Measurements from ENCODE around the gene HPSE2. TPM values are rescaled to one million over a fixed set of nuclear protein-coding genes. Genes with fewer than 3 reads are reported as not detected.

HPSE2 gene
- polyA plus RNA-seq, 2 of the 4 experiments (the other 2 are of a cell fraction) = not detected

DNA sequence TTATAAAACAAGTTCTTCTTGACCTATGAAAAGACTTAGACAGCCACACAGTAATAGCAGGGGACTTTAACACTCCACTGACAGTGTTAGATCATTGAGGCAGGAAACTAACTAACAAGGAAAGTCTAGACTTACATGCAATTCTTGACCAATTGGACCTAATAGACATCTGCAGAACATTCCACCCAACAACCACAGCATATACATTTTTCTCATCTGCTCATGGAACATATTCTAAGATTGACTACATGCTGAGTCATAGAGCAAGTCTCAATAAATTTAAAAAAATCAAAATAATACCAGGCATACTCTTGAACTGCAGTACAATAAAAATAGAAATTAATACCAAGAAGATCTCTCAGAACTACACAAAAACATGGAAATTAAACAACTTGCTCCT lies 569.4 kb downstream of the HPSE2 start:
- Histone ChIP-seq H3K4me1 (no peaks in the 10 kb centered on the region), H3K4me2 (no peak overlapping the region), H3K27ac (no peak overlapping the region), H3K9me3 (peaks cover 14% of the 10 kb centered on the region), H3K4me3 (no peak overlapping the region)
- TF ChIP-seq, protein P1, sequence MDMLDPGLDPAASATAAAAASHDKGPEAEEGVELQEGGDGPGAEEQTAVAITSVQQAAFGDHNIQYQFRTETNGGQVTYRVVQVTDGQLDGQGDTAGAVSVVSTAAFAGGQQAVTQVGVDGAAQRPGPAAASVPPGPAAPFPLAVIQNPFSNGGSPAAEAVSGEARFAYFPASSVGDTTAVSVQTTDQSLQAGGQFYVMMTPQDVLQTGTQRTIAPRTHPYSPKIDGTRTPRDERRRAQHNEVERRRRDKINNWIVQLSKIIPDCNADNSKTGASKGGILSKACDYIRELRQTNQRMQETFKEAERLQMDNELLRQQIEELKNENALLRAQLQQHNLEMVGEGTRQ (IDR thresholded peaks at IDR 0.05) = no peak
- TF ChIP-seq FOSB (CRISPR knock-in tag; IDR thresholded peaks at IDR 0.05) (no peak), HOXB13 (CRISPR knock-in tag; IDR thresholded peaks at IDR 0.05; ENCODE audit: low read depth) (no peak)
- TF ChIP-seq, protein P2, sequence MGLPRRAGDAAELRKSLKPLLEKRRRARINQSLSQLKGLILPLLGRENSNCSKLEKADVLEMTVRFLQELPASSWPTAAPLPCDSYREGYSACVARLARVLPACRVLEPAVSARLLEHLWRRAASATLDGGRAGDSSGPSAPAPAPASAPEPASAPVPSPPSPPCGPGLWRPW (IDR thresholded peaks at IDR 0.05) = no peak
- DNase-seq (ENCODE audit: low read depth in 1 of 2, low spot score in 1 of 2) (no peak), ATAC-seq (no peak), FAIRE-seq (no peak)
- POLR2A ChIA-PET = no interaction called here
- CTCF ChIA-PET = interaction anchor here (1.2 kb wide), 1 partner anchor 157 kb away, joined by 3 read pairs; no protein-coding TSS in a partner anchor

DNA sequence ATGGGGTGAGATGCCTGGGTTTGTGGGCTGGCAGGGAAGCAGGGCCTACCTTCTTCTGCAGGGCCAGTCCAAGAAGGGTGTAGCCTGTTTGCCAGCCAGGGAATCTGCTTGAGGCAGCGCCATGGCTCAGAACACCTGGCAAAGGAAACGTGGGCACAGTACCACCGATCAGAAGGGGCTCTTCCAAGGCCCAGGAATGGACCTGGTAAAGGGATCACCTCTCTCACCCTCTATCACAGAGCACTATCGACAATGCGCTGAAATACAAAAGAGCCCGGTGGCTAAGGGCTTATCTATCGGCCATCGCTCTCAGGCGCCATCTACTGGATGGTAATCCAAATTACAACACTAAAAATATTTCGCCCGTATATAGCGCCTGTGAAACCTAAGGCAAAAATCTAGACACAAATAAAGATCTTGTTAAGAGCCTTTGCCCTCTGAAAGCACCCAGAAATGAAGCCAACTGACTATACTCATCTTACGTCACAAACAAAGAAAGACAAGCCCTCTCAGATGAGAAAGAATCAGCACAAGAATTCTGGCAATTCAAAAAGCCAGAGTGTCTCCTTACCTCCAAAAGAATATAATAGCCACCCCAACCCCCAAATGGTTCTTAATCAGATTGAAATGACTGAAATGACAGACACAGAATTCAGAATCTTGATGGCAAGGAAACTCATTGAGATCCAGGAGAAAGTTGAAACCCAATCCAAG lies 571.2 kb downstream of the HPSE2 start:
- 32% methylated on average over 13 of the region's 13 CpGs for WGBS (ENCODE audit: missing lambda C conversion rate)
- CTCF ChIA-PET = interaction anchor here (0.9 to 1.1 kb wide), 2 partner anchors 197 to 241 kb away, joined by 4 to 5 read pairs; no protein-coding TSS in a partner anchor
- Histone ChIP-seq H3K4me1 (no peaks in the 10 kb centered on the region), H3K27ac (no peak overlapping the region), H3K4me2 (no peak overlapping the region), H3K9me3 (peaks cover 14% of the 10 kb centered on the region), H3K4me3 (no peak overlapping the region)
- TF ChIP-seq RAD21 (conservative IDR thresholded peaks at IDR 0.05 in 1 of 2, IDR thresholded peaks at IDR 0.05 in 1 of 2) (peak; percentile 21 to 53; a peak in 2 of 5 replicates), MAZ (IDR thresholded peaks at IDR 0.05; ENCODE audit: borderline replicate concordance, low read depth, low read length) (no peak), GATA3 (IDR thresholded peaks at IDR 0.05; ENCODE audit: borderline replicate concordance) (peak; percentile 25; the same call in 1 of the 2 replicates), BHLHE40 (IDR thresholded peaks at IDR 0.05; ENCODE audit: low read depth, low read length) (no peak), CBX8 (IDR thresholded peaks at IDR 0.05) (no peak), RNF2 (IDR thresholded peaks at IDR 0.05; ENCODE audit: borderline replicate concordance, low read depth) (no peak), HEYL (CRISPR knock-in tag; IDR thresholded peaks at IDR 0.05) (no peak), SMC3 (IDR thresholded peaks at IDR 0.05) (peak; percentile 34)
- TF ChIP-seq, protein P3, sequence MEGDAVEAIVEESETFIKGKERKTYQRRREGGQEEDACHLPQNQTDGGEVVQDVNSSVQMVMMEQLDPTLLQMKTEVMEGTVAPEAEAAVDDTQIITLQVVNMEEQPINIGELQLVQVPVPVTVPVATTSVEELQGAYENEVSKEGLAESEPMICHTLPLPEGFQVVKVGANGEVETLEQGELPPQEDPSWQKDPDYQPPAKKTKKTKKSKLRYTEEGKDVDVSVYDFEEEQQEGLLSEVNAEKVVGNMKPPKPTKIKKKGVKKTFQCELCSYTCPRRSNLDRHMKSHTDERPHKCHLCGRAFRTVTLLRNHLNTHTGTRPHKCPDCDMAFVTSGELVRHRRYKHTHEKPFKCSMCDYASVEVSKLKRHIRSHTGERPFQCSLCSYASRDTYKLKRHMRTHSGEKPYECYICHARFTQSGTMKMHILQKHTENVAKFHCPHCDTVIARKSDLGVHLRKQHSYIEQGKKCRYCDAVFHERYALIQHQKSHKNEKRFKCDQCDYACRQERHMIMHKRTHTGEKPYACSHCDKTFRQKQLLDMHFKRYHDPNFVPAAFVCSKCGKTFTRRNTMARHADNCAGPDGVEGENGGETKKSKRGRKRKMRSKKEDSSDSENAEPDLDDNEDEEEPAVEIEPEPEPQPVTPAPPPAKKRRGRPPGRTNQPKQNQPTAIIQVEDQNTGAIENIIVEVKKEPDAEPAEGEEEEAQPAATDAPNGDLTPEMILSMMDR (IDR thresholded peaks at IDR 0.05) = peak; percentile 38; the same call in 2 of the 3 replicates
- ATAC-seq (peak in 1 of 2 experiments; percentile 73; a peak in 3 of 6 replicates), DNase-seq (ENCODE audit: low read depth in 1 of 2, low spot score in 1 of 2) (peak; percentile 12 to 39), FAIRE-seq (no peak)
- POLR2A ChIA-PET = no interaction called here

DNA sequence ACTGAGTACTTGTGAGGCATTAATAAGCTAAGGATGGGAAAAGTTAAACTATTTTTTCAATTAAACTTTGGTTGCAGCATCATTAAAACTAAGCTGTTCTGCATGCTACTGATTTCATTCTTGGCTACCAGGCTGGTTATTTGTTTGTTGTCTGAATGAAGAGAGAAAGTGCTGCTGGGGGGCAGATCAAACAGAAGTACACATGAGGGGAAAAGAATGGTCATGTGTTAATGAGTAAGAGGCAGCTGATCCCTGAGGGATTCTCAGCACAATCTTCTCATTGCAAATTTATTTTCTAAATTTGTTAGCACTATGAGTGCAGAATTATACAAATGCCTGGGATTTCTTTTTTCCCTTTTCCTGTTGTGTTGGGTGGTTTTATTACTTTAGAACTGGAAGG lies 575.7 kb downstream of the HPSE2 start:
- Histone ChIP-seq H3K27ac (no peak overlapping the region), H3K4me1 (no peaks in the 10 kb centered on the region), H3K4me2 (no peak overlapping the region), H3K4me3 (no peak overlapping the region), H3K9me3 (peaks cover 7% of the 10 kb centered on the region)
- POLR2A ChIA-PET = no interaction called here
- DNase-seq (ENCODE audit: low read depth in 1 of 2, low spot score in 1 of 2) (no peak), ATAC-seq (no peak), FAIRE-seq (no peak)
- TF ChIP-seq HOXA7 (CRISPR knock-in tag; IDR thresholded peaks at IDR 0.05) = no peak
- TF ChIP-seq KDM1A (IDR thresholded peaks at IDR 0.05; ENCODE audit: low read depth) = no peak
- TF ChIP-seq CHD2 (IDR thresholded peaks at IDR 0.05; ENCODE audit: low read length, partially characterized antibody) = no peak
- TF ChIP-seq, protein P2 (IDR thresholded peaks at IDR 0.05) = no peak
- no peak for TF ChIP-seq FOSL2 (IDR thresholded peaks at IDR 0.05)
- no peak for TF ChIP-seq FOSL2 (CRISPR knock-in tag; IDR thresholded peaks at IDR 0.05)
- no peak for TF ChIP-seq PHF8 (IDR thresholded peaks at IDR 0.05; ENCODE audit: borderline replicate concordance, low read depth)
- TF ChIP-seq ZC3H11A (IDR thresholded peaks at IDR 0.05) = no peak
- CTCF ChIA-PET = interaction anchor here (0.8 to 1.0 kb wide), 2 partner anchors 11 to 193 kb away, joined by 3 read pairs; no protein-coding TSS in a partner anchor

All from A549 (cell line).